Heart left ventricle (tissue), 16 donors: Measurements from ENCODE around the gene TACO1. TPM values are rescaled to one million over a fixed set of nuclear protein-coding genes. Genes with fewer than 3 reads are reported as not detected.
A peak's percentile ranks its signal among the peaks of the same experiment; 100 is the strongest.

ENCODE experiments used
- ATAC-seq, 4 donors: fragments of 200-7000 bp; cut with Tn5 transposase; one replicate each; pipeline ENCODE4 v1.9.1; 2020 to 2022; ENCODE audit warnings: moderate library complexity in 4 of 4, mild to moderate bottlenecking in 3 of 4, moderate number of reproducible peaks in 1 of 4
- DNase-seq, 5 donors: peaks; one replicate each; pipeline ENCODE4 v3.0.0-alpha.2; 2020
- H3K27ac ChIP-seq, 12 donors: fragments of 200-600 bp; sonication (generic) in 4 of 12; one replicate each; pipeline versions ENCODE4 v1.5.0 to v1.8.0; 2016 to 2022; ENCODE audit warnings: mild to moderate bottlenecking in 2 of 12
- H3K27me3 ChIP-seq, 9 donors: fragments of 200-600 bp; sonication (generic) in 2 of 9; one replicate each; pipeline versions ENCODE4 v1.5.1 to v1.8.0; 2016 to 2022; ENCODE audit warnings: mild to moderate bottlenecking in 3 of 9
- H3K36me3 ChIP-seq, 9 donors: fragments of 200-600 bp; sonication (generic) in 2 of 9; one replicate each; pipeline versions ENCODE4 v1.5.0 to v1.8.0; 2018 to 2022; ENCODE audit warnings: mild to moderate bottlenecking in 2 of 9
- H3K4me1 ChIP-seq, 12 donors: fragments of 200-600 bp; sonication (generic) in 4 of 12; one replicate each; pipeline versions ENCODE4 v1.5.0 to v1.8.0; 2016 to 2022; ENCODE audit warnings: mild to moderate bottlenecking in 3 of 12
- H3K4me3 ChIP-seq, 12 donors: fragments of 200-600 bp; sonication (generic) in 4 of 12; one replicate each; pipeline versions ENCODE4 v1.5.0 to v1.8.0; 2017 to 2022; ENCODE audit warnings: mild to moderate bottlenecking in 9 of 12, moderate library complexity in 4 of 12
- H3K9me3 ChIP-seq, 12 donors: fragments of 200-600 bp; sonication (generic) in 4 of 12; one replicate each; pipeline versions ENCODE4 v1.5.0 to v1.8.0; 2016 to 2022; ENCODE audit warnings: mild to moderate bottlenecking in 1 of 12
- CTCF ChIP-seq, 12 donors: fragments of 200-600 bp; sonication (generic) in 4 of 12; IDR thresholded peaks; one replicate each; pipeline versions ENCODE4 v1.5.0 to v1.8.0; 2018 to 2022; ENCODE audit warnings: antibody characterized with exemption in 12 of 12, mild to moderate bottlenecking in 5 of 12
- POLR2A ChIP-seq, 2 donors: fragments of 450-650 bp; IDR thresholded peaks; one replicate each; pipeline ENCODE4 v1.6.1; 2017; ENCODE audit warnings: antibody characterized with exemption in 2 of 2, mild to moderate bottlenecking in 2 of 2, moderate library complexity in 2 of 2
- WGBS, 4 donors: extraction: QIAGEN DNeasy Blood & Tissue Kit in 2 of 4; methylation state at CpG; one replicate each; pipeline versions ENCODE4 v1.1.5 to v1.1.7; 2013 to 2018; 5-methylcytosine and 5-hydroxymethylcytosine counted together
- intact Hi-C, 10 donors: fragments of 100-400 bp; cut with DNase I; formaldehyde crosslinking; loops; one replicate each; pipeline versions ENCODE4 v1.11.1 to v1.14.2; 2022
- polyA plus RNA-seq, 2 donors: library from polyadenylated mRNA; stranded (reverse); fragments of 200-250 nt; gene quantifications; one replicate each; pipeline ENCODE4 v1.2.3, GENCODE V29; 2013
- total RNA-seq, 9 donors: library from RNA; depleted of rRNA in 2 of 9; stranded (reverse); fragments of >200 nt in 2 of 9; fragmentation: NEBNext Ultra II Directional in 3 of 9; extraction: Animal tissue kit (Norgen Biotek cat#: 25700) in 3 of 9; gene quantifications; one replicate each; pipeline versions ENCODE4 v1.1.0 to v1.2.4, GENCODE V29; 2016 to 2023
- donor health status: ischemic (EF 13 %, LVEDD 7.1; RV severe dilation, severe dysfunction).
- donor health status: healthy with polysubstance abuse.
- donor health status: DM: no; HTN: yes; CAD: no.
- donor health status: DM: no; HTN: no; CAD: no.
- donor health status: ischemic (EF 25% LVEDD 6.9; RV normal size, moderate dysfunction).
- donor health status: ischemic (EF 25% LVEDD 5.7; RV mildly dilated, moderate dysfunction).
- donor health status: healthy.
- donor health status: DM: yes; HTN: yes; CAD: no.
- donor health status: ischemic (EF 35%, LVEDD 5.7; RV mildly dilated, moderate dysfunction).
- donor health status: nonischemic (EF 11% LVEDD 7.7; RV severe dilation, severe dysfunction).
- donor health status: DM: yes; HTN: yes; CAD: no.
- donor health status: PGD.
- donor health status: ischemic (EF 29% LVEDD 5.4; RV normal size, mild dysfunction).
- donor health status: nonischemic (EF 23%, LVEDD 6.1; RV moderate dilation, normal function).

Gene TACO1
- total and polyA plus RNA-seq, 11 donors: 23.0 to 54.9 (median 44.7) TPM

GRCh38 chr17:63595132-63595531, 5.6 kb upstream of the TACO1 start:
- H3K27ac ChIP-seq: no peak overlapping the region
- ATAC-seq: no peak

GRCh38 chr17:63596856-63597586, 3.7 kb upstream of the TACO1 start:
- Histone ChIP-seq H3K9me3 (no peaks in the 10 kb centered on the region), H3K27ac (peak overlapping the region in 1 of 12 donors; percentile 9), H3K4me3 (no peak overlapping the region), H3K27me3 (no peaks in the 10 kb centered on the region), H3K36me3 (peaks cover 0 to 24% (median 14%) of the 10 kb centered on the region in 9 donors), H3K4me1 (peaks cover 0 to 18% (median 12%) of the 10 kb centered on the region in 12 donors)
- intact Hi-C loops: loop anchor here in 1 of 10 donors (5.0 kb wide), 1 partner anchor 45 kb away; the partner anchor contains the start of gene DCAF7
- WGBS, 4 donors: 60 to 71% (median 69%) methylated on average over 6 of the region's 6 CpGs
- no peak for TF ChIP-seq CTCF (IDR thresholded peaks at IDR 0.05)
- no peak for TF ChIP-seq POLR2A (IDR thresholded peaks at IDR 0.05)
- ATAC-seq (no peak), DNase-seq (no peak)

More at GRCh38 chr17:63595132-63595531, 5.6 kb upstream of the TACO1 start:
- H3K36me3 ChIP-seq: peaks cover 0 to 43% (median 33%) of the 10 kb centered on the region in 9 donors
- H3K4me3 ChIP-seq: no peak overlapping the region
- intact Hi-C loops: loop anchor here in 1 of 10 donors (5.0 kb wide), 1 partner anchor 43 kb away; the partner anchor contains the start of gene DCAF7
- no peak for DNase-seq
- 97 to 99% (median 98%) methylated on average over 3 of the region's 3 CpGs for WGBS, 4 donors
- TF ChIP-seq POLR2A (IDR thresholded peaks at IDR 0.05) (no peak), CTCF (IDR thresholded peaks at IDR 0.05) (no peak)
- no peaks in the 10 kb centered on the region for H3K9me3 ChIP-seq
- peaks cover 0 to 5% (median 2%) of the 10 kb centered on the region in 12 donors for H3K4me1 ChIP-seq
- H3K27me3 ChIP-seq: no peaks in the 10 kb centered on the region

- intact Hi-C loops: loop anchor here in 1 of 10 donors (5.0 kb wide), 1 partner anchor 46 kb away; the partner anchor contains the start of gene DCAF7
- DNase-seq: no peak
- H3K4me1 ChIP-seq: peaks cover 0 to 24% (median 13%) of the 10 kb centered on the region in 12 donors
- TF ChIP-seq CTCF (IDR thresholded peaks at IDR 0.05): no peak
- no peak for TF ChIP-seq POLR2A (IDR thresholded peaks at IDR 0.05)
- no peak overlapping the region for H3K4me3 ChIP-seq
- H3K27ac ChIP-seq: no peak overlapping the region
- ATAC-seq: no peak
- no peaks in the 10 kb centered on the region for H3K9me3 ChIP-seq
- H3K27me3 ChIP-seq: no peaks in the 10 kb centered on the region
- H3K36me3 ChIP-seq: peaks cover 0 to 20% (median 6%) of the 10 kb centered on the region in 9 donors
- 88 to 93% (median 90%) methylated on average over 2 of the region's 2 CpGs for WGBS, 4 donors
Measured at GRCh38 chr17:63598281-63598680, 2.4 kb upstream of the TACO1 start.
